HG03354 (cell line): ENCODE measurements around the gene GOSR2.
"Not testable (repeated sequence)": the region's sequence is repeated elsewhere in the genome, so short reads cannot be mapped to it uniquely, and the experiment has no call there.

Experiments used
- ATAC-seq: cut with Tn5 transposase; IDR thresholded peaks from one replicate; pipeline ENCODE4 v1.9.1; 2021; ENCODE audit warnings: mild to moderate bottlenecking; ENCODE audit not compliant: unreplicated experiment, poor library complexity, severe bottlenecking

Gene GOSR2

GRCh38 chr17:46982577-46982976 lies 59.6 kb downstream of the GOSR2 start:
- no peak for ATAC-seq

- ATAC-seq = no peak
Observed at GRCh38 chr17:46983782-46984181, 60.8 kb downstream of the GOSR2 start.

GRCh38 chr17:46984341-46984740 lies 61.4 kb downstream of the GOSR2 start:
- ATAC-seq = no peak

- ATAC-seq = no peak
Observed at GRCh38 chr17:46984892-46985291, 61.9 kb downstream of the GOSR2 start.

GRCh38 chr17:46986366-46986765 lies 63.4 kb downstream of the GOSR2 start:
- no peak for ATAC-seq

- ATAC-seq = not testable (repeated sequence)
Observed at GRCh38 chr17:46987927-46988326, 65.0 kb downstream of the GOSR2 start.

GRCh38 chr17:46989637-46990431 lies 66.9 kb downstream of the GOSR2 start:
- ATAC-seq = no peak

GRCh38 chr17:46991617-46992016 lies 68.7 kb downstream of the GOSR2 start:
- no peak for ATAC-seq
